ENCODE results near the gene FAM161B.
A peak's percentile ranks its signal among the peaks of the same experiment; 100 is the strongest.
"Not testable (repeated sequence)": the region's sequence is repeated elsewhere in the genome, so short reads cannot be mapped to it uniquely, and the experiment has no call there.

FAM161B gene

GRCh38 chr14:73949752-73950734 is at the start of gene FAM161B, which contains the start of gene COQ6:
FAM161B (minus strand) TSS chr14:73950094; CDS start chr14:73950026, 68 bp downstream.
COQ6 (plus strand) TSS chr14:73950302; CDS start chr14:73950333, 31 bp downstream.
- peak within 1 kb of the TSS; percentile 95 for H3K4me3 ChIP-seq (ENCODE audit: low read length)
- TF ChIP-seq CTCF (IDR thresholded peaks at IDR 0.05; ENCODE audit: insufficient read depth, low read depth, low read length, missing control alignments): no peak
- peak; percentile 98 for DNase-seq (ENCODE audit: low read depth)

- H3K4me3 ChIP-seq (ENCODE audit: low read length): no peak overlapping the region
- no peak for TF ChIP-seq CTCF (IDR thresholded peaks at IDR 0.05; ENCODE audit: insufficient read depth, low read depth, low read length, missing control alignments)
- no peak for DNase-seq (ENCODE audit: low read depth)
Measured at GRCh38 chr14:73998726-73999125, 48.8 kb upstream of the FAM161B start.

- TF ChIP-seq CTCF (IDR thresholded peaks at IDR 0.05; ENCODE audit: insufficient read depth, low read depth, low read length, missing control alignments): no peak
- no peak overlapping the region for H3K4me3 ChIP-seq (ENCODE audit: low read length)
- DNase-seq (ENCODE audit: low read depth): no peak
Measured at GRCh38 chr14:73997944-73998447, 48.1 kb upstream of the FAM161B start.

GRCh38 chr14:73997108-73997943 is 47.4 kb upstream of the FAM161B start:
- no peak for DNase-seq (ENCODE audit: low read depth)
- no peak for TF ChIP-seq CTCF (IDR thresholded peaks at IDR 0.05; ENCODE audit: insufficient read depth, low read depth, low read length, missing control alignments)

GRCh38 chr14:73996731-73997107 is 46.8 kb upstream of the FAM161B start:
- no peak for TF ChIP-seq CTCF (IDR thresholded peaks at IDR 0.05; ENCODE audit: insufficient read depth, low read depth, low read length, missing control alignments)
- H3K4me3 ChIP-seq (ENCODE audit: low read length): no peak overlapping the region
- no peak for DNase-seq (ENCODE audit: low read depth)

More at GRCh38 chr14:73997108-73997943, 47.4 kb upstream of the FAM161B start:
- H3K4me3 ChIP-seq (ENCODE audit: low read length): no peak overlapping the region

GRCh38 chr14:73995977-73996378 is 46.1 kb upstream of the FAM161B start:
- no peak overlapping the region for H3K4me3 ChIP-seq (ENCODE audit: low read length)
- DNase-seq (ENCODE audit: low read depth): no peak
- TF ChIP-seq CTCF (IDR thresholded peaks at IDR 0.05; ENCODE audit: insufficient read depth, low read depth, low read length, missing control alignments): no peak

- not testable (repeated sequence) for DNase-seq (ENCODE audit: low read depth)
Measured at GRCh38 chr14:73994926-73995325, 45.0 kb upstream of the FAM161B start.

More at GRCh38 chr14:73994926-73995325, 45.0 kb upstream of the FAM161B start:
- not testable (repeated sequence) for H3K4me3 ChIP-seq (ENCODE audit: low read length)

Data from epithelial cell of esophagus (primary cell).